Omental fat pad (tissue), 4 donors: Measurements from ENCODE around the gene MPPED2. TPM values are rescaled to one million over a fixed set of nuclear protein-coding genes. Genes with fewer than 3 reads are reported as not detected.

ENCODE experiments used
- ATAC-seq: fragments of 150-250 bp; one replicate; pipeline ENCODE4 v1.9.1; 2016; ENCODE audit warnings: mild to moderate bottlenecking, moderate library complexity; ENCODE audit not compliant: low FRiP score
- DNase-seq: peaks from one replicate; pipeline ENCODE4 v3.0.0-alpha.2; 2019; ENCODE audit warnings: low spot score
- CTCF ChIP-seq, 3 donors: fragments of 450-650 bp; IDR thresholded peaks; one replicate each; pipeline ENCODE4 v1.5.1; 2016 to 2017; ENCODE audit warnings: antibody characterized with exemption in 3 of 3, mild to moderate bottlenecking in 3 of 3, moderate library complexity in 2 of 3
- total RNA-seq, 4 donors: library from RNA; depleted of rRNA; stranded (reverse); fragments of >200 nt; gene quantifications; one replicate each; pipeline ENCODE4 v1.1.0, GENCODE V29; 2016

Gene MPPED2
- total RNA-seq, 4 donors from 2014 or later = 5.6 to 12.0 (median 8.7) TPM

GRCh38 chr11:30550022-30550542, 36.1 kb downstream of the MPPED2 start:
- ATAC-seq (no peak), DNase-seq (no peak)
- TF ChIP-seq CTCF (IDR thresholded peaks at IDR 0.05) = no peak

DNA sequence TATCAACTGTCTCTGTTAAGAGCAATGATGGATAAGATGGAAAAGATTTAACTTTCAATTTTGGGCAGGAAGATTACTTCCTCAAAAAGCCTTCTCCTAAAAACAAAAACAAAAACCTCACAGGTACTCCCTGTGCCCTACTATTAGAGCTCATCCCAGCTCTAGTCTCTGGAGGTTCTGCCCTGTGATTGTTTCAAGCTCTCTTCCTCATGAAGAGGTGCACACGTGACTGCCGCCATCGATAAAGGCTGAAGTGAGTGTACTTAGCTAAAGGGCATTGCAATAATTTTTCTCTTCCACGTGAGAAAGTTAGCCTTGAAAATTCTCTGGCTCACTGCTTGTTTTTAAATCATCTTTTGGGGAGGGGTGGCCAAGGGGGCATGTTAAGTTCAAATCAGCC, 36.6 kb downstream of the MPPED2 start:
- TF ChIP-seq CTCF (IDR thresholded peaks at IDR 0.05) = no peak
- DNase-seq = no peak
- no peak for ATAC-seq

GRCh38 chr11:30546334-30546733, 39.8 kb downstream of the MPPED2 start:
- no peak for ATAC-seq
- TF ChIP-seq CTCF (IDR thresholded peaks at IDR 0.05) = no peak
- DNase-seq = no peak

DNA sequence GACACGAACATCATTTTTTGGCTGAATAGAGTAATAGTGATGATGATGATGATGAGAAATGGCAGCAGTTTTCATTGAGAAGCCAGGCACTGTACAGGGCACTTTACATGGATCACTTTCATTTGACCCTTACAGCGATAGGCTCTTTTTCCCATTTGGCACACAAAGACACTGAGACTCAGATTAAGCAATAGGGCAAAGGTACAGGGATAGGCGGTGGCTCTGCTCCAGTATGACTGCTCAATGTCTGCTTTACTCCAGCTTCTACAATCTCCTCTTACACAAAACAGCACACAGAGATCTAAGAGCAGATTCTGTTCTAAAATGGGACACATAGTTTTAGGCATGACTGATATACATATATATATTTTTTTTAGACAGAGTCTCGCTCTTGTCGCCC, 40.6 kb downstream of the MPPED2 start:
- no peak for ATAC-seq
- no peak for DNase-seq
- TF ChIP-seq CTCF (IDR thresholded peaks at IDR 0.05) = no peak

- no peak for TF ChIP-seq CTCF (IDR thresholded peaks at IDR 0.05)
- no peak for ATAC-seq
These were observed 43.1 kb downstream of the MPPED2 start for GRCh38 chr11:30543066-30543465.

DNA sequence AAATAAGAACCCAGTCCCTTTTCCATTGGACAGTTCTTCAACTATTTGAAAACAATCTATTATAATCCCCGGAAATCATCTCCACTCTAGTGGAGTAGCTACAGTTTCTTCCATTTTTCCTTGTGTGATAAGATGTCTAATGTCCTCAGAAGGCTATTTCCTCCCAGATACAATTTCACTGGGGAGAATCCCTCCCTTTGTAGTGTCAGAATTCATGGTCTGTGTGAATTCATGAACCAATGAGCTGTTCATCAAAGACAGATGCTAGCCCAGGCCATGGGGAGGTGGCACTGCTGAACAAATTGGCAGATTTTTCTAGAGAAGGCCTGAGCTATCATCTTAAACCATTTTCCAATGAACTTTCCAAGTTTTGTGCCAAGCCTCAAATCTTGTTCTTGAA, 45.4 kb downstream of the MPPED2 start:
- ATAC-seq (no peak), DNase-seq (no peak)
- TF ChIP-seq CTCF (IDR thresholded peaks at IDR 0.05) = no peak

More at GRCh38 chr11:30543066-30543465, 43.1 kb downstream of the MPPED2 start:
- no peak for DNase-seq

- no peak for TF ChIP-seq CTCF (IDR thresholded peaks at IDR 0.05)
- ATAC-seq = no peak
- DNase-seq = no peak
These were observed 47.9 kb downstream of the MPPED2 start for GRCh38 chr11:30538251-30538650.
